ENCODE measurements around the gene CYS1.

DNA sequence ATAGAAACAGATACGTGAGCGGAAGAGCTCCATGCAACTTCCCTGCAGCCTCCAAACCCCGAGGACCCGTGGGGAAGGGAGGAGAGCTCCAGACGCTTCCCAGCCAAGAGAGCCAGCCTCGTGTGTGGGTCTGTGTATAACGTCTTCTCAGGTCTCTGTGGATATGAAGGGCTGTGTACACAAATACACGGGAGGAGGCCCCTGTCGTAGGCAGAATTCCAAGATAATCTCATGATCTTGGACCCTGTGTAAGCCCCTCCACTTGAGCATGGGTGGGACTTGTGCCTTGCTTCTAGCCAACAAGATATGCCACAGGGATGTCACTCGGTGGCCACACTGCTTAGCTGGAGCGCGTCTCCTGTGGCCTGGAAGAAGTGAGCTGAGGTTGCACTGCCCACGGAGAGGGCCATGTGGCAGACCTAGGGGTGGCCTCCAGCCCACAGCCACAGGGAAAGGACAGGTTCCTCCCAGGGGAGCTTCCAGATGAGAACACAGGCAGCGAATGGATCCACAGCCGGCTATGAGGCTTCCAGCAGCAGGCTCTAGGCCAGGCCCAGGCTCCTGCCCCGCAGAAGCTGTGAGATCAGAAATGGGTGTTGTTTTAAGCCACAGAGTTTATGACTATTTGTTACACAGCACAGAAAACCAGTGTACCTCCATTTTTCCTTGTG lies 52.4 kb downstream of the CYS1 start:
- TF ChIP-seq CTCF (IDR thresholded peaks at IDR 0.05; ENCODE audit: borderline replicate concordance, extremely low read depth, low read length, poor library complexity, severe bottlenecking) (no peak), EZH2 (IDR thresholded peaks at IDR 0.05; ENCODE audit: borderline replicate concordance, low read depth, low read length, severe bottlenecking) (no peak)

Data from DND-41 (cell line).